Keratinocyte (primary cell): ENCODE measurements around the gene DDX54.

ENCODE experiments used
- EZH2 ChIP-seq: IDR thresholded peaks from one replicate; pipeline ENCODE4 v1.6.1; 2012; ENCODE audit warnings: inconsistent platforms, mild to moderate bottlenecking, low read length, moderate library complexity
- TF ChIP-seq, protein P1 (sequence below), 3 experiments: IDR thresholded peaks in 1 of 3; conservative IDR thresholded peaks in 1 of 3; optimal IDR thresholded peaks in 1 of 3; 2 replicates in 2 of 3; 3 replicates in 1 of 3; pipeline versions ENCODE3 to v1.5.1; 2011; ENCODE audit warnings: low read length in 3 of 3, mild to moderate bottlenecking in 3 of 3, moderate library complexity in 2 of 3, control low read depth in 1 of 3, inconsistent platforms in 1 of 3; ENCODE audit not compliant: insufficient read depth in 2 of 3; ENCODE audit errors: extremely low read depth in 1 of 3

DNA sequence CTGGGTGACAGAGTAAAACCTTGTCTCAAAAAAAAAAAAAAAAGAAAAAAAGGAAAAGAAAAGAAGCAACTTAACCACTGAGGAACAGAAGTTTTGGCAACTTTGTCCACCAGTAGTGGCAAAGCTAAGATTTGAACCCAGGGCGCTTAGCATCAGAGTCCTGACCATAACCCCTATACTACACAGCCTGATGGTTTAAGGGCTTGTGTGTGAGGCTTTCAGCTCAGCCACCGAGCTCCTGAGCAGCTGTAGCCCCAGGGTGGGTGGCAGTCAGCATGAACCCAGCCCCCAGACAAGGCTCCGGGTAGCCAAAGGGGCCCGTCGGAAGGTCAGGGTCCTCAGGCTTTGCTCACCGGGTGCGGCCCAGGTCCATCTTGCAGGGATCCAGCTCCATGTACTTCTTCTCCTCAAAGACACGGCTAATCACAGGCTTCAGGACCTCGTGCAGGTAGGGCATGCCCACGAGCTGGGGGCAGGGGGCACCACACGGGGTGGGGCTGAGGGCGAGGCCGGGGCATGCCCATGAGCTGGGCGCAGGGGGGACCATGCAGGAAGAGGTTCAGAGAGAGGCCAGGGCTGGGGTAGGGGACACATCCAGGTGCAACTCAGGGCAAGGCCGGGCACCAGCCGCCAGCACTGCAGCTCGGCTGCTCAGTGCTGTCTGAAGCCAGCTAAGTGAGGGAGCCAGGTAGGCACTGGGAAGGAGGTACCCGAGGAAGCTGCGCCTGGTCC is 70.7 kb downstream of the DDX54 start:
- TF ChIP-seq, protein P1, sequence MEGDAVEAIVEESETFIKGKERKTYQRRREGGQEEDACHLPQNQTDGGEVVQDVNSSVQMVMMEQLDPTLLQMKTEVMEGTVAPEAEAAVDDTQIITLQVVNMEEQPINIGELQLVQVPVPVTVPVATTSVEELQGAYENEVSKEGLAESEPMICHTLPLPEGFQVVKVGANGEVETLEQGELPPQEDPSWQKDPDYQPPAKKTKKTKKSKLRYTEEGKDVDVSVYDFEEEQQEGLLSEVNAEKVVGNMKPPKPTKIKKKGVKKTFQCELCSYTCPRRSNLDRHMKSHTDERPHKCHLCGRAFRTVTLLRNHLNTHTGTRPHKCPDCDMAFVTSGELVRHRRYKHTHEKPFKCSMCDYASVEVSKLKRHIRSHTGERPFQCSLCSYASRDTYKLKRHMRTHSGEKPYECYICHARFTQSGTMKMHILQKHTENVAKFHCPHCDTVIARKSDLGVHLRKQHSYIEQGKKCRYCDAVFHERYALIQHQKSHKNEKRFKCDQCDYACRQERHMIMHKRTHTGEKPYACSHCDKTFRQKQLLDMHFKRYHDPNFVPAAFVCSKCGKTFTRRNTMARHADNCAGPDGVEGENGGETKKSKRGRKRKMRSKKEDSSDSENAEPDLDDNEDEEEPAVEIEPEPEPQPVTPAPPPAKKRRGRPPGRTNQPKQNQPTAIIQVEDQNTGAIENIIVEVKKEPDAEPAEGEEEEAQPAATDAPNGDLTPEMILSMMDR (optimal IDR thresholded peaks at IDR 0.05 in 1 of 3, IDR thresholded peaks at IDR 0.05 in 1 of 3, conservative IDR thresholded peaks at IDR 0.05 in 1 of 3; ENCODE audit: extremely low read depth in 1 of 3, insufficient read depth in 2 of 3, low read length in 3 of 3) = no peak
- TF ChIP-seq EZH2 = no peak
